Measurements from ENCODE around the gene GDF7.

The GDF7 gene

GRCh38 chr2:20629581-20630171 is 37.3 kb upstream of the GDF7 start:
- no peak for DNase-seq

GRCh38 chr2:20630967-20631366 is 36.0 kb upstream of the GDF7 start:
- DNase-seq, result no peak

- no peak for DNase-seq
These were observed 35.2 kb upstream of the GDF7 start for GRCh38 chr2:20631617-20632307.

- DNase-seq, result no peak
These were observed 34.4 kb upstream of the GDF7 start for GRCh38 chr2:20632446-20632990.

- DNase-seq, result no peak
These were observed 33.9 kb upstream of the GDF7 start for GRCh38 chr2:20633001-20633400.

- no peak for DNase-seq
These were observed 33.0 kb upstream of the GDF7 start for GRCh38 chr2:20633794-20634506.

GRCh38 chr2:20634507-20635112 is 32.3 kb upstream of the GDF7 start:
- DNase-seq, result no peak

GRCh38 chr2:20635113-20635510 is 31.8 kb upstream of the GDF7 start:
- no peak for DNase-seq

GRCh38 chr2:20635675-20636584 is 31.0 kb upstream of the GDF7 start:
- DNase-seq, result peak; percentile 15

GRCh38 chr2:20637147-20637546 is 29.8 kb upstream of the GDF7 start:
- no peak for DNase-seq

GRCh38 chr2:20638014-20638413 is 28.9 kb upstream of the GDF7 start:
- no peak for DNase-seq

GRCh38 chr2:20638646-20639430 is 28.1 kb upstream of the GDF7 start:
- no peak for DNase-seq

GRCh38 chr2:20640411-20641122 is 26.4 kb upstream of the GDF7 start:
- no peak for DNase-seq

GRCh38 chr2:20641123-20641985 is 25.6 kb upstream of the GDF7 start:
- DNase-seq, result no peak

- DNase-seq, result peak; percentile 68
These were observed 24.6 kb upstream of the GDF7 start for GRCh38 chr2:20642055-20642971.

GRCh38 chr2:20643060-20643459 is 23.9 kb upstream of the GDF7 start:
- DNase-seq, result no peak

- DNase-seq, result no peak
These were observed 23.1 kb upstream of the GDF7 start for GRCh38 chr2:20643826-20644225.

GRCh38 chr2:20645301-20645701 is 21.6 kb upstream of the GDF7 start:
- DNase-seq, result no peak

GRCh38 chr2:20645761-20646160 is 21.2 kb upstream of the GDF7 start:
- no peak for DNase-seq
